HG02763 (cell line): ENCODE measurements around the gene PSMD13.
"Not testable (repeated sequence)": the region's sequence is repeated elsewhere in the genome, so short reads cannot be mapped to it uniquely, and the experiment has no call there.

Experiments used
- ATAC-seq: cut with Tn5 transposase; IDR thresholded peaks from one replicate; pipeline ENCODE4 v1.9.1; 2021; ENCODE audit warnings: mild to moderate bottlenecking, moderate library complexity; ENCODE audit not compliant: unreplicated experiment

Gene PSMD13

GRCh38 chr11:285894-286220 lies 49.1 kb downstream of the PSMD13 start:
- no peak for ATAC-seq

- ATAC-seq: not testable (repeated sequence)
Measured at GRCh38 chr11:286977-287820, 50.4 kb downstream of the PSMD13 start.

GRCh38 chr11:287821-288477 lies 51.2 kb downstream of the PSMD13 start:
- ATAC-seq: no peak

DNA sequence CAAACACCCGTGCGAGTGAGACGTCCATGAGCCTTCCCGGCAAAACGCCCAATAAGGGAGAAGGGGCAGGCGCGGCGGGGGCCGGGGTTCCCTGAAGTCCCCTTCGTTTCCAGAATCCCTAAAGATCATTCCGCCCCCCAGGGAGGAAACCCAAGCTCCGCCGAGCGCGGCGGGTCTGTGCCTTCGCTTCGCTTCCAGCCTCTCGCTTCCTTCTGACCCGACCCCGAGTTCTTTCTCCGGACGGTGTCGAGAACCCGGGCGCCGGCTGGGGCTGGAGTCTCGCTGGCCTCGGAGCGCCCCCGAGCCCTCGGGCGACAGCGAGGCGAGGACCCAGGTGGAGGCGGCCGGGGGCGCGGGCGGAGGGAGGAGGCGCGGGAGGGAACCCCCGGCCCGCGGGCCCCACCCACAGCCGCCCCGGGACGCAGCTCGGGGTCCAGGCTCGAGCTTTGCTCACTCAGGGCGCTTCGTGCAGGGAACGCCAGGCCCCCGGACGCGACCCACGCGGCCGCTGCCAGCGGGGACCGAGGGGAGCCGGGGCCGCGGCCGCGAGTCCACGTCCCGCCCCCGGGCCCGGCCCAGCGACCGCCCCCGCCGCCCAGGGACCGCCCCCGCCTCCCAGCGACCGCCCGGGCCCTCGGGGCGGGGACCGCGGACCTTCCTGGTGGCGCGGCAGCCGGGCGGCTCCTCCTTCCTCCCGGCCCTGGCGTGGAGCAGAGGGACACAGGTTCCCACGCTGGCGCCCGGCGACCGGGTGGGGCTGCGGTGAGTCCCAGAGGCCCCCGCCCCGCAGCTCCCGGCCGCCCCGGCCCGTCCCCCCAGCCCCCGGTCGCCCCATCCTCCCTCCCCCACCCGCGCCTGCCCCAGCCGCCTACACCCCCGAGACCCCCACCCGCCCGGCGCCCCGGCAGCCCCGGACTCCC lies 52.0 kb downstream of the PSMD13 start, which contains the start of gene PGGHG:
Gene PGGHG (plus strand): TSS at position 649 of the 920 bp plus-strand sequence. CDS start 691 bp downstream, outside the sequence.
- peak; percentile 51 for ATAC-seq

DNA sequence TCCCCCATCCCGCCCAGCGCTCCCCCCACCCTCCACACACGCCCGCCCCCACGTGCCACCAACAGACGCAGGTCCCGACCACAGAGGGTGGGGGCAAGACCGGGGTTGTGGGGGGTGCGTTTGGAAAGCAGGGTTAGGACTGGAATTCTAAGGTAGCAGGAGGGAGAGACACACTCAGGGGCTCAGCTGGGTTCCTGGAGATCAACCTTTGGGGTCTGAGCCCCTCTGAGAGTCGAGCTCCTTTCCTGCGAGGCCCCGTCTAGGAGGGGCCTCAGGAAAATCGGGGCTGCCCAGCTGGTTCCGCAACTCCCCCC lies 52.6 kb downstream of the PSMD13 start:
- no peak for ATAC-seq

GRCh38 chr11:289712-290620 lies 53.2 kb downstream of the PSMD13 start:
- ATAC-seq: no peak

DNA sequence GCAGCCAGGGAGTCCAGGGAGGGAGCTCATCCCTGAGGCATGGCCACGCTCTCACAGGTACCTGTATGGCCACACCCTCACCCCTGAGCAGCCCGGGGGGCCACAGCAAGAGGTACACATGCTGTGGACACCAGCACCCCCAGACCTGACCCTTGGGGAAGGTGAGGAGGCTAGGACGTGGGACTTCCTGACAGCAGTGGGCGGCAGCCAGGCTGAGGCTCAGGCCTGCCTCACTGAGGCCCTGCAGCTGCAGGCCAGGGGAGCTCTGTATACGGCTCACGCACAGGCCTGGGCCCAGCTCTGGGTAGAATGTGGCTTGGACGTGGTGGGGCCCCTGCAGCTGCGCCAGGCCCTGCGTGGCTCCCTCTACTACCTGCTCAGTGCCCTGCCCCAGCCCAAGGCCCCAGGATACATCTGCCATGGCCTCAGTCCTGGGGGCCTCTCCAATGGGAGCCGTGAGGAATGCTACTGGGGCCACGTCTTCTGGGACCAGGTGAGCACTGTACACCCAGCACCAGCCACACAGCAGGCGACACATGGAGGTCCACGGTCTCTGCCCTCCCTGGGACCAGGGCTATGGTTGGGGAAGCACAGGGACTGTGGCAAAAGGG lies 54.0 kb downstream of the PSMD13 start:
- ATAC-seq: no peak

DNA sequence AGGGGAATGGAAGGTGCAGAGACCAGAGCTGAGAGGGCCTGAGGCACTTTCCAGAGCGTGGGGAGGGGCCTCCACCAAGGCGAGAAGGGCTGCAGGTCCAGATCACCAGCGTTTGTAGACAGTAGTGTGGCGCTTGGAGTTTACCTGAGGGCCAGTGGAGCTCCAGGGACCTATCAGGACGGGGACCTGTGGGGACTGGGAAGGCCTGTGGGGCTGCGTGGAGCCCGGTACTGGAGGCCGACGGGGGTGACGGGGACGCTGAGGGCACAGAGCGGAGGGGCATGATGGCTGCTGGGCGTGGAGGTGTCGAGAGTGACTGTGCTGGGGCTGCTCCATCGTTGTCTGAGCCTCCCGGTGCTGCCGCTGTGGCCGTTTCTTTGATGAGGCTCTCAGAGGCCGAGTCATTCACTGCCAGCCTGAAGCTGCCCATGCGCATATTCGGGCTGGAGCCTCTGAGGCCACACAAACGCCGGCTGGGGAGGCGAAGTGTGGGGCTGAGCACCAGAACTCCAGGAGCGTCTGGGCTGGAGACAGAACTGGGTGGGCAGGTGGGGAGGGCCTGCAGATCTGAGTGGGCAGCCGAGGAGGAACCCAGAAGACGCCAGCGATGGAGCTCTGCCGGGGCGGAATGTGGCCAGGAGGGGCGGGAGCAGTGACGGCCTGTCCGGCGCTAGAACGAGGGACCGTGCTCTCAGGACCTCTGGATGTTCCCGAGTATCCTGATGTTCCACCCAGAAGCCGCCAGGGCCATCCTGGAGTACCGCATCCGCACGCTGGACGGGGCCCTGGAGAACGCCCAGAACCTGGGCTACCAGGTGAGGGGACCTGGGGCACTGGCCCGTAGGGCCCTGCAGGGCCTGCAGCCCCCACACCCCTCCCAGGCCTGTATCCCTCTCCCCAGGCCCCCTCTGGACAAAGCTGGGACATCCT lies 54.8 kb downstream of the PSMD13 start:
- ATAC-seq: no peak

GRCh38 chr11:292211-293121 lies 55.7 kb downstream of the PSMD13 start:
- no peak for ATAC-seq

DNA sequence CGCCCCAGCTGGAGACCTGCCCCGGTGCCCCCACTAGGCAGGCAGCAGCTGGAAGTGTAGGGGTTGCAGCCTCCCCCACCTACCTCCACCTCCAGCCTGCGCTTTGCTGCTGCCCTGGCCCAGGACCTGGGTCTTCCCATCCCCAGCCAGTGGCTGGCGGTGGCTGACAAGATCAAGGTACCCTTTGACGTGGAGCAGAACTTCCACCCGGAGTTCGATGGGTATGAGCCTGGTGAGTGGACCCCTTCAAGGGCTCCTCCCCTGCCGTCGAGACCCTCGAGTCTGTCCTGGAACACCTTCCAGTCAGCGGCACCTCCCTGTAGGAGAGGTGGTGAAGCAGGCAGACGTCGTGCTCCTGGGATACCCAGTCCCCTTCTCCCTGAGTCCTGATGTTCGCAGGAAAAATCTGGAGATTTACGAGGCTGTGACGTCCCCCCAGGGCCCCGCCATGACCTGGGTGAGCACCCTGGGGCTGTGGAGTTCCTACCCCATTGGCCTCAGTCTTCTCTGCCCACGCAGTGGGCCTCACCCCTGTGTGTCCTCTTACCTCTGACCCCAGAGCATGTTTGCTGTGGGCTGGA lies 56.6 kb downstream of the PSMD13 start:
- no peak for ATAC-seq

GRCh38 chr11:293852-294661 lies 57.3 kb downstream of the PSMD13 start:
- no peak for ATAC-seq

DNA sequence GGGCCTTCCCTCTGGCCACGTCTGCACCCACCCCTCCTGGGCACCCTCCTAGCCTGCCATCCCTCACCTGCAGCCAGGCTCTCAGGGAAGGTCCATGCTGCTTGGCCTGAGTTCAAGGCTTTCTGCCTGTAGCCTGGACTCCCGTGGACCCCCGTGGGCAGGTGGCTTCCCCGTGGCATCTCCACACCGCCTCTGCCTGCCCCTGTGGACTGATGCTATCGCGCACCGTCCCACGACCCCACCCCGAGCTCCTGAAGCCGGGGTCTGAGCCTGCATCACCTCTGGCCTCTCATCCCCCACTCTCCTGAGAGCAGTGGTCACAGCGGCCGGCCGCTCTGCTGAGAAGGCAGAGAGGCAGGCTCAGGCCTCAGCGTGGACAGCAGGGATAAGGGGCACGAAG lies 58.0 kb downstream of the PSMD13 start:
- ATAC-seq: no peak

DNA sequence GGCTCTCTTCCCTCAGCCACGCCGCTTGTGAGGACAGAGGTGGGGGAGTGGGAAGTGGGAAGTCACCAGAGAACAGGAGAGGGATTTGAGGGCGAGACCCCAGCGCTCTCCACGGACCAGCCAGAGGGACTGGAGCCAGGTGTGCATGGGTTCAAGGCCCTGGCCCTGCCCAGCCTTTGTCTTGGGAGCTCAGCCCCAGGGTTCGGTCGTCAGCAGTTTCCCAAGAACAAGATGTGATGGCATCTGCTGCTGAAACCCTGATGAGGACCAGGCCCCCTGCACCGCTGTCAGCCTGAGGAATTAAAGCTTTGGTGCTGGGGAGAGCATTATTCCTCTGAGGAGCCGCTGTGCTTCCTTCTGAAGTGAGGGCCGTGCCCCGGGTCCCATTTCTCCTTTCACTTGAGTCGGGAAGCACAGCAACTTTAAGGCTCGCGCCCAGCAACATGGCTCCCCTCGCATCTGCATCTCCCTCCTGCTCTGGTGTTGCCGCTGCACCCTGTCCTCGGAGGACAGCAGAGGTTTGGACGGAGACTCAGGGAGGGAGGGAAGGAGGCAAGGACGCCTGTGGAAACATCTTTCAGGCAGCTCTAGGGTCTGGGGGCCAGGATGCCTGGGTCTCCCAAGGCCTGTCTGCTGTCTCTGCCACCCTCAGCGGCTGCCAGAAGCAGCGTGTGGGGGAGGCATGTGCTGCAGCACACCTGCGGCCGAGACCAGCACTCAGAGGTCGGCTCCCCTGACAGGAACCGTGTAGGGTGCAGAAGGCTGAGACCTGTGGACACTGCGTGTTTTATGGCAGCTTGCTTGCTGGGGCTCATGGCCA lies 58.8 kb downstream of the PSMD13 start:
- no peak for ATAC-seq

DNA sequence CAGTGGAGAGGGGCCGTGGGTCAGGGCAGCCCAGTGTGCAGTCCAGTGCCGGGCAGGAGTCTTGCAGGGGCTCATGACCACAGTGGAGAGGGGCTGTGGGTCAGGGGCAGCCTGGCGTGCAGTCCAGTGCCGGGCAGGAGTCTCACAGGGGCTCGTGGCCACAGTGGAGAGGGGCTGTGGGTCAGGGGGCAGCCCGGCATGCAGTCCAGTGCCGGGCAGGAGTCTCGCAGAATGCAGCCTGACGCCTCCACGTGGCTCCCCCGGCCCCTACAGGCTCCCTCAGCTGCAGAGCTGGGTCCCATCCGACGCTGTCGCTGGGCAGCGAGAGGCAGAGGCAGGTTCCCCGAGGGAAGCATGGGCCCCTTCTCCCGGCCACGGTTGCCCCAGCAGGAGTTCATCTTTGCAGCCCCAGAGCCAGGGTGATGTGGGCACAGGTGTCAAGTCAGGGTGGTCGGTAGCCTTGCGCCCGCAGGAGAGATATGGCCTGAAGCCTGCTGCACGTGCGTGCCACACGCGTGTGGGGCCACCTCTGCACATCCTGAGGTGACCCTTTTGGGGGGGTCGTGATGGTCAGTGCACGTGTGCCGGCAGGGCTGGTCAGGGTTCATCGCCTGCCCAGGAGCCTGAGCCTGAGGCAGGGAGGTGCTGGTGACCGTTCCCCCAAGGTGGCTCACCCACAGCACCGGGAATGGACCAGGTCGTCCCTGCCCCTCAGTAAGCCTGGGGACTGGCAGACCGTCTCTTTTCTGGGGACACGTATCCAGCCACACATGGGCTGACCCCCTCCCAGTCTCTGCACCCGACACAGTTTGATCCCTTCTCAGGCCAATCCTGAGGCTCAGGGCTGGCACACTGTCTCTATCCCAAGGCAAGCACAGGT lies 59.6 kb downstream of the PSMD13 start:
- ATAC-seq: no peak

GRCh38 chr11:297051-297585 lies 60.3 kb downstream of the PSMD13 start:
- ATAC-seq: no peak
